GM12878 (cell line): ENCODE data around the gene MMD2. TPM values are rescaled to one million over a fixed set of nuclear protein-coding genes. Genes with fewer than 3 reads are reported as not detected.

ENCODE experiments used
- ATAC-seq: fragments of 200-7000 bp; cut with Tn5 transposase; 3 replicates; pipeline ENCODE4 v1.9.1; 2020; ENCODE audit warnings: mild to moderate bottlenecking, moderate library complexity
- BruUV-seq: library from RNA; stranded (reverse); fragments of 400-500 nt; replicated peaks from 2 replicates; lab custom pipeline; 2021; lab: Mats Ljungman, UMichigan
- CTCF ChIA-PET: fragments of 300-600 bp; sonication (Branson Sonifier 250); formaldehyde crosslinking; extraction: SDS; loops from one replicate; lab custom pipeline; 2021; ENCODE audit warnings: inconsistent platforms; lab: Yijun Ruan, JAX
- POLR2A ChIA-PET: fragments of 350-600 bp; formaldehyde crosslinking; extraction: SDS; loops from one replicate; lab custom pipeline; 2021; ENCODE audit warnings: inconsistent platforms; lab: Charles Lee
- RAD21 ChIA-PET: fragments of 300-600 bp; sonication (Branson Sonifier 250); formaldehyde crosslinking; loops from one replicate; lab custom pipeline; 2023; ENCODE audit warnings: antibody characterized with exemption; ENCODE audit not compliant: unreplicated experiment; lab: Charles Lee
- SMC1A ChIA-PET: fragments of 300-600 bp; sonication (Branson Sonifier 250); formaldehyde crosslinking; loops from one replicate; lab custom pipeline; 2023; ENCODE audit not compliant: unreplicated experiment, uncharacterized antibody; lab: Charles Lee
- DNase-seq: peaks from one replicate; pipeline ENCODE4 v3.0.0-alpha.2; 2011; ENCODE audit warnings: low read depth, low spot score
- FAIRE-seq: peaks from 3 replicates; lab custom pipeline; 2011; peaks lifted over from hg19 to GRCh38; lab: Jason Lieb, UNC
- H2AFZ ChIP-seq: 2 replicates; pipeline ENCODE4 v1.6.0; 2011; ENCODE audit warnings: low read depth, low read length, control low read depth; ENCODE audit not compliant: control insufficient read depth
- H3K27ac ChIP-seq: 2 replicates; pipeline ENCODE4 v1.5.1; 2011; ENCODE audit warnings: control low read depth; ENCODE audit not compliant: control insufficient read depth, insufficient read depth
- H3K27me3 ChIP-seq, 2 experiments: replicated peaks in 1 of 2; 2 replicates each; pipeline versions ENCODE4 v1.6.0 to v1.6.1; 2011; ENCODE audit warnings: low read length in 1 of 2; ENCODE audit not compliant: control insufficient read depth in 2 of 2, insufficient read depth in 2 of 2
- H3K36me3 ChIP-seq, 2 experiments: 2 replicates each; pipeline ENCODE4 v1.5.1; 2011; ENCODE audit warnings: low read length in 1 of 2; ENCODE audit not compliant: control insufficient read depth in 2 of 2, insufficient read depth in 2 of 2
- H3K4me1 ChIP-seq: 2 replicates; pipeline ENCODE4 v1.6.1; 2011; ENCODE audit warnings: mild to moderate bottlenecking, low read length, moderate library complexity, mixed read lengths; ENCODE audit not compliant: control insufficient read depth, insufficient read depth
- H3K4me2 ChIP-seq: 2 replicates; pipeline ENCODE4 v1.6.0; 2011; ENCODE audit warnings: control low read depth; ENCODE audit not compliant: control insufficient read depth, insufficient read depth
- H3K4me3 ChIP-seq: fragments of 200-600 bp; sonication (generic); 2 replicates; pipeline ENCODE4 v1.5.1; 2016
- H3K79me2 ChIP-seq: 2 replicates; pipeline ENCODE4 v1.6.0; 2011; ENCODE audit warnings: low read length; ENCODE audit not compliant: control insufficient read depth, insufficient read depth
- H3K9ac ChIP-seq: 2 replicates; pipeline ENCODE4 v1.8.0; 2011; ENCODE audit warnings: low read length, control low read depth, mixed read lengths; ENCODE audit not compliant: control insufficient read depth, insufficient read depth
- H3K9me3 ChIP-seq: replicated peaks from 3 replicates; pipeline ENCODE4 v1.5.1; 2011; ENCODE audit warnings: mild to moderate bottlenecking, low read length; ENCODE audit not compliant: control insufficient read depth, insufficient read depth
- H4K20me1 ChIP-seq: 2 replicates; pipeline ENCODE4 v1.6.0; 2011; ENCODE audit not compliant: control insufficient read depth, insufficient read depth
- BCL3 ChIP-seq: IDR thresholded peaks from 2 replicates; pipeline ENCODE4 v1.6.1; 2011; ENCODE audit warnings: borderline replicate concordance, low read depth, mild to moderate bottlenecking, moderate library complexity, low read length; ENCODE audit not compliant: insufficient read depth, poor library complexity, severe bottlenecking
- CBX3 ChIP-seq: fragments of 200-600 bp; sonication (generic); IDR thresholded peaks from 2 replicates; pipeline ENCODE4 v1.6.1; 2016; ENCODE audit warnings: low read depth, borderline replicate concordance
- EGR1 ChIP-seq, 2 experiments: IDR thresholded peaks; 1 replicate in 1 of 2; 2 replicates in 1 of 2; pipeline ENCODE4 v1.6.1; 2011 to 2012; ENCODE audit warnings: low read depth in 2 of 2, low read length in 2 of 2, borderline replicate concordance in 1 of 2, mild to moderate bottlenecking in 1 of 2, moderate library complexity in 1 of 2
- ETV6 ChIP-seq, 2 experiments: fragments of 450-650 bp in 1 of 2; IDR thresholded peaks in 1 of 2; conservative IDR thresholded peaks in 1 of 2; 2 replicates each; pipeline ENCODE4 v1.6.1; 2014; ENCODE audit warnings: antibody characterized with exemption in 1 of 2, borderline replicate concordance in 1 of 2, low read depth in 1 of 2, mild to moderate bottlenecking in 1 of 2, moderate library complexity in 1 of 2
- JUND ChIP-seq: IDR thresholded peaks from 2 replicates; pipeline ENCODE4 v1.6.1; 2012; ENCODE audit warnings: low read depth, mild to moderate bottlenecking, low read length, improper control_type of control experiment, moderate library complexity
- MTA2 ChIP-seq: fragments of 450-650 bp; IDR thresholded peaks from 2 replicates; pipeline ENCODE4 v1.6.1; 2016; ENCODE audit warnings: low read depth, mild to moderate bottlenecking, moderate library complexity
- MYB ChIP-seq: fragments of 150-350 bp; IDR thresholded peaks from 2 replicates; pipeline ENCODE4 v1.6.1; 2014; ENCODE audit warnings: mild to moderate bottlenecking, low read depth, low read length, borderline replicate concordance
- NR2C1 ChIP-seq: fragments of 450-650 bp; IDR thresholded peaks from 2 replicates; pipeline ENCODE4 v1.6.1; 2017; ENCODE audit warnings: antibody characterized with exemption, mild to moderate bottlenecking, moderate library complexity
- PKNOX1 ChIP-seq: fragments of 450-650 bp; IDR thresholded peaks from 2 replicates; pipeline ENCODE4 v1.6.1; 2016; ENCODE audit warnings: mild to moderate bottlenecking
- SMARCA5 ChIP-seq: fragments of 450-650 bp; IDR thresholded peaks from 2 replicates; pipeline ENCODE4 v1.6.1; 2017; ENCODE audit warnings: mild to moderate bottlenecking
- STAT3 ChIP-seq: IDR thresholded peaks from 2 replicates; pipeline ENCODE4 v1.6.1; 2011; ENCODE audit warnings: low read depth, low read length, improper control_type of control experiment
- ZNF687 ChIP-seq: fragments of 450-650 bp; IDR thresholded peaks from 2 replicates; pipeline ENCODE4 v1.6.1; 2017; ENCODE audit warnings: mild to moderate bottlenecking, moderate library complexity
- WGBS: methylation state at CpG from one replicate; pipeline ENCODE4 v1.1.6; 2016; ENCODE audit warnings: low lambda C conversion rate; ENCODE audit not compliant: insufficient replicate concordance, insufficient coverage; ENCODE audit errors: missing lambda C conversion rate; 5-methylcytosine and 5-hydroxymethylcytosine counted together
- in situ Hi-C: fragments of 300-500 bp; cut with MboI; formaldehyde crosslinking; loops from 9 replicates; pipeline ENCODE4 v1.14.3; 2018; ENCODE audit warnings: mixed read lengths
- intact Hi-C: fragments of 100-400 bp; cut with micrococcal nuclease; formaldehyde crosslinking; loops from one replicate; pipeline ENCODE4 v1.14.2; 2022; ENCODE audit not compliant: unreplicated experiment
- polyA plus RNA-seq, 11 experiments: library from polyadenylated mRNA; depleted of rRNA in 4 of 11; unstranded in 6 of 11; stranded (reverse) in 5 of 11; fragments of >200 nt; fragmentation: Nextera tagmentation in 4 of 11; fragmentation: Illumina TruSeq in 1 of 11; extraction: Ambion mirVana in 4 of 11; extraction: Trizol in 1 of 11; gene quantifications; 1 replicate in 1 of 11; 2 replicates in 10 of 11; pipeline versions ENCODE4 v1.2.1 to v1.2.3, GENCODE V29; 2011 to 2016; ENCODE audit warnings: inconsistent platforms in 2 of 11, missing spikeins in 2 of 11, low read depth in 1 of 11
- total RNA-seq, 4 experiments: library from RNA; depleted of rRNA in 3 of 4; stranded (reverse); fragments of >200 nt in 3 of 4; fragmentation: Illumina TruSeq in 1 of 4; extraction: Trizol in 1 of 4; gene quantifications; 2 replicates each; pipeline versions ENCODE4 v1.2.1 to v1.2.3, GENCODE V29; 2013 to 2021

MMD2 gene
- total and polyA plus RNA-seq, 10 of the 15 experiments (the other 5 are each of a cell fraction or from before 2014, with no cell fraction given), result not detected

GRCh38 chr7:4862156-4862555 lies 96.8 kb downstream of the MMD2 start (continued):
- no peak for TF ChIP-seq STAT3

GRCh38 chr7:4861673-4862072 lies 97.3 kb downstream of the MMD2 start, which contains the start of gene PAPOLB:
Gene PAPOLB (minus strand): TSS chr7:4862030. CDS start chr7:4861810, 220 bp downstream.
- ChIA-PET SMC1A (interaction anchor here (0.5 kb wide), 1 partner anchor 30 kb away, joined by 3 read pairs; no protein-coding TSS in a partner anchor), RAD21 (no interaction called here), CTCF (interaction anchor here (1.1 kb wide), 1 partner anchor 224 kb away, joined by 3 read pairs; no protein-coding TSS in a partner anchor), POLR2A (no interaction called here)
- H3K4me1 ChIP-seq, result no peaks in the 10 kb centered on the region
- no peaks in the 10 kb centered on the region for H3K36me3 ChIP-seq
- no peaks in the 10 kb centered on the region for H3K79me2 ChIP-seq
- peak within 1 kb of the TSS; percentile 22; the same call in 1 of the 2 replicates for H3K4me2 ChIP-seq
- WGBS, result 48% methylated on average over 20 of the region's 46 CpGs
- H3K27me3 ChIP-seq, result peaks cover 0 to 2% of the 10 kb centered on the region in 2 experiments; a peak in 2 of 4 replicates
- TF ChIP-seq BCL3 (no peak), ETV6 (conservative IDR thresholded peaks at IDR 0.05 in 1 of 2, IDR thresholded peaks at IDR 0.05 in 1 of 2; ENCODE audit: borderline replicate concordance in 1 of 2, low read depth in 1 of 2) (no peak), MYB (no peak), EGR1 (IDR thresholded peaks at IDR 0.05; ENCODE audit: borderline replicate concordance in 1 of 2, low read depth in 2 of 2, low read length in 2 of 2) (no peak), ZNF687 (no peak), SMARCA5 (no peak), PKNOX1 (peak; percentile 77), NR2C1 (0 out of 2 replicates have a peak, but pooled peaks have one; percentile 31), CBX3 (no peak), JUND (no peak), MTA2 (no peak)
- in situ Hi-C loops (no loop called here), intact Hi-C loops (no loop called here)
- BruUV-seq, result no TSS peak
- H3K9me3 ChIP-seq, result no peaks in the 10 kb centered on the region; the same call in 2 of the 3 replicates
- no peak within 1 kb of the TSS for H3K4me3 ChIP-seq
- DNase-seq, result no peak
- no peak within 1 kb of the TSS; the same call in 1 of the 2 replicates for H2AFZ ChIP-seq
- H4K20me1 ChIP-seq, result no peaks in the 10 kb centered on the region
- H3K27ac ChIP-seq, result no peak within 1 kb of the TSS
- no peak for ATAC-seq
- FAIRE-seq, result no peak
- H3K9ac ChIP-seq, result no peak within 1 kb of the TSS
